Measurements from ENCODE around the gene AGAP1. TPM values are rescaled to one million over a fixed set of nuclear protein-coding genes. Genes with fewer than 3 reads are reported as not detected.

The AGAP1 gene
- total RNA-seq, 1 donor from 2014 or later, result 36.2 TPM

- TF ChIP-seq CTCF (IDR thresholded peaks at IDR 0.05), result no peak
- intact Hi-C loops (cut with DNase I), result no loop called here
- H3K9me3 ChIP-seq, result no peaks in the 10 kb centered on the region
- no peak for DNase-seq
- peaks cover 44% of the 10 kb centered on the region for H3K4me1 ChIP-seq
- ATAC-seq, result peak; percentile 55 to 68
- H3K4me3 ChIP-seq, result no peak overlapping the region
- peak overlapping the region; percentile 65 for H3K27ac ChIP-seq
- H3K36me3 ChIP-seq, result no peaks in the 10 kb centered on the region
- no peaks in the 10 kb centered on the region for H3K27me3 ChIP-seq (ENCODE audit: low read depth)
Observed at GRCh38 chr2:235639428-235639773, 145.6 kb downstream of the AGAP1 start.

- no peaks in the 10 kb centered on the region for H3K9me3 ChIP-seq
- H3K36me3 ChIP-seq, result no peaks in the 10 kb centered on the region
- H3K4me3 ChIP-seq, result no peak overlapping the region
- ATAC-seq (no peak), DNase-seq (no peak)
- intact Hi-C loops (cut with DNase I), result no loop called here
- H3K4me1 ChIP-seq, result peaks cover 44% of the 10 kb centered on the region
- no peak for TF ChIP-seq CTCF (IDR thresholded peaks at IDR 0.05)
- peak overlapping the region; percentile 65 for H3K27ac ChIP-seq
- no peaks in the 10 kb centered on the region for H3K27me3 ChIP-seq (ENCODE audit: low read depth)
Observed at GRCh38 chr2:235639885-235640284, 146.0 kb downstream of the AGAP1 start.

- Histone ChIP-seq H3K36me3 (no peaks in the 10 kb centered on the region), H3K27me3 (ENCODE audit: low read depth) (no peaks in the 10 kb centered on the region), H3K4me1 (peaks cover 44% of the 10 kb centered on the region), H3K9me3 (no peaks in the 10 kb centered on the region), H3K27ac (peak overlapping the region; percentile 65), H3K4me3 (no peak overlapping the region)
- ATAC-seq, result no peak
- no peak for TF ChIP-seq CTCF (IDR thresholded peaks at IDR 0.05)
- DNase-seq, result no peak
- intact Hi-C loops (cut with DNase I), result no loop called here
Observed at GRCh38 chr2:235640377-235640776, 146.5 kb downstream of the AGAP1 start.

GRCh38 chr2:235640926-235641723 lies 147.3 kb downstream of the AGAP1 start:
- no peak for TF ChIP-seq CTCF (IDR thresholded peaks at IDR 0.05)
- H3K27me3 ChIP-seq (ENCODE audit: low read depth), result no peaks in the 10 kb centered on the region
- no peaks in the 10 kb centered on the region for H3K9me3 ChIP-seq
- no peak for DNase-seq
- H3K36me3 ChIP-seq, result no peaks in the 10 kb centered on the region
- H3K4me3 ChIP-seq, result no peak overlapping the region
- H3K27ac ChIP-seq, result no peak overlapping the region
- peaks cover 44% of the 10 kb centered on the region for H3K4me1 ChIP-seq
- peak; percentile 46 to 77 for ATAC-seq
- intact Hi-C loops (cut with DNase I), result no loop called here

- DNase-seq (no peak), ATAC-seq (no peak)
- no peaks in the 10 kb centered on the region for H3K9me3 ChIP-seq
- TF ChIP-seq CTCF (IDR thresholded peaks at IDR 0.05), result no peak
- H3K4me1 ChIP-seq, result peaks cover 44% of the 10 kb centered on the region
- H3K27me3 ChIP-seq (ENCODE audit: low read depth), result no peaks in the 10 kb centered on the region
- no peak overlapping the region for H3K27ac ChIP-seq
- no peaks in the 10 kb centered on the region for H3K36me3 ChIP-seq
- intact Hi-C loops (cut with DNase I), result no loop called here
- H3K4me3 ChIP-seq, result no peak overlapping the region
Observed at GRCh38 chr2:235641956-235642355, 148.1 kb downstream of the AGAP1 start.

All from lower lobe of right lung (tissue), 2 donors.